ENCODE results near the gene GJA4.
"Not testable (repeated sequence)": the region's sequence is repeated elsewhere in the genome, so short reads cannot be mapped to it uniquely, and the experiment has no call there.

GJA4 gene

DNA sequence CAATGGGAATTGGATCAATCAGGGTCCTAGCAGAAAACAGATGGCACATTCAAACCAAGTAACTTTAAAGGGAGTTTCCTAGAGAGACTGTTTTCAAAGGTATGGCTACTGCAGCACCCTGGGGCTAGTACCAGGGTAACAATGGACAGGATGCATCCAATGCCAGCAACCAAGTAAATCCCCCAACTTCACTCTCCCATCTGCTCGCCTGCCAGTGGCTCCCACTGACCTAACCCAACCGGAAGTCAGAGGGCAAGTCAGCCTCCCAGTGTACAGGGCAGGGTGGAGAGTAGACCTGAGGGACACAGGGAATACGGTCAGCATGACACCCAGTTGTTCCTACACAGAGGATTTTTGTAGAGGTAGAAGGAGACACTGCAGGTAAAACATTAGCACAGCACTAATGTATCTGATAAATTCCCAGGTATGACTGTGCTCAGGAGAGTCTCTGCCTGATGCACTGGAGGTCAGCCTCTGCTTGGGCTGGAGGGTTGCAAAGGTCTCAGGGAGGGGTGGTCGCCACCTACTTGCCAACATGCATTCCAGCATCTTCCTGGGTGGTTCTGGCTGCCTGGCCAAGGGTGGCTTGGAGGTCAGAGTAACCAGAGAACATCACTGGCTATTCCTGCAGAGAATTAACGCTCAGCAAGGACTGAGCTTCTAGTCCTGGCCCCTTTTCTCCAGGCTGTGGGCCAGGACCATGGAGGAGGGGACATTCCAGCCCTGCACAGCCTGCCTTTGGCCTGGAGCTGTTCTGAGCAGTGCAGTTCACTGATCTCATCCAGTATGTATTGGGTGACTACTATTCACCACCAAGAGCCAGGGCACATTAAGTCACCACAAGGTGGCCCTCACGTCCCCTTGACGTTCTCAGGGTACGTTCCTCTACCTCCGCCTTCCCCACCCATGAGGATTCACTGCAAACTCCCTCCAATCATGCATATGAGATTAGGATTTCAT is 5.1 kb upstream of the GJA4 start:
- DNase-seq (ENCODE audit: low spot score): no peak

DNA sequence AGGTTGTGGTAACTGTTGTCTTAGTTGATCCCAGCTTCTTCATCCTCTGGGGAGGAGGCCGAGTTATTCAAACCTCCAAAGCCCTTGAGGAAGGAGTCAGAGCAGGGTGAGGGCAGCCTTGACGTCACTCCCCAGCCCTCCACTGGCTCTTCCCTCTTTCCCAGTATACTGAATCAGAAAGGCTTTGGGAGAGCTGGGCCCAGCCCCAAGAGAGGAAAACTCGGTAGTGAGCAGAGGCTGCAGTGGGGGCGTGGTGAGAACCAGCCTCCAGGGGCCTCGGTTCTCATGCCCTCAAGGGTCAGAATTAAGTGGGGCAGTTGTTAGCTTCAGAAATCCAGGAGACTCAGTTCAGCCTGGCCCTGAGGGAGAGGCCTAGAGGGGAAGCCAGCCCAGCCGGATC is 1.8 kb upstream of the GJA4 start:
- FAIRE-seq (no peak), DNase-seq (ENCODE audit: low spot score) (no peak)

More for the DNA sequence above, 5.1 kb upstream of the GJA4 start:
- FAIRE-seq: no peak

DNA sequence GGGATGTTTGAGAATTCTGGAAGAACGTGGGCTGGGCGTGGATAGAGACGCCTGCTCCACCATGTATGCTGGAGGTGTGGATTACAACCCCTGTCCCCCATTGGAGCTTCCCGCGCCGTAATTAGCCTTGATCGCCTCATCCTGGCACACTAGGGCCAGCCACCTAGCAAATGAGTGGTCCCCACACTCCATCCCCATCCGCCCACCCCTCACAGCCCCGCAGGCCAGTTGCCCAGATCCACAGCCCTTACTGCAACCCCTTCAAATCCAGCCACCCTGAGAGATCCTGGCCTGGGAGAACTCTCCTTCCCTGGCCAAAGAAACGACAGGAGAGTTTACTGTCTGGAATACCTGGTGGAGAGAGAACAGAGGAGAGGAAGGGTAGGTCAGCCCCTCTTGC is 375 bp upstream of the GJA4 start:
- DNase-seq (ENCODE audit: low spot score) (no peak), FAIRE-seq (no peak)

DNA sequence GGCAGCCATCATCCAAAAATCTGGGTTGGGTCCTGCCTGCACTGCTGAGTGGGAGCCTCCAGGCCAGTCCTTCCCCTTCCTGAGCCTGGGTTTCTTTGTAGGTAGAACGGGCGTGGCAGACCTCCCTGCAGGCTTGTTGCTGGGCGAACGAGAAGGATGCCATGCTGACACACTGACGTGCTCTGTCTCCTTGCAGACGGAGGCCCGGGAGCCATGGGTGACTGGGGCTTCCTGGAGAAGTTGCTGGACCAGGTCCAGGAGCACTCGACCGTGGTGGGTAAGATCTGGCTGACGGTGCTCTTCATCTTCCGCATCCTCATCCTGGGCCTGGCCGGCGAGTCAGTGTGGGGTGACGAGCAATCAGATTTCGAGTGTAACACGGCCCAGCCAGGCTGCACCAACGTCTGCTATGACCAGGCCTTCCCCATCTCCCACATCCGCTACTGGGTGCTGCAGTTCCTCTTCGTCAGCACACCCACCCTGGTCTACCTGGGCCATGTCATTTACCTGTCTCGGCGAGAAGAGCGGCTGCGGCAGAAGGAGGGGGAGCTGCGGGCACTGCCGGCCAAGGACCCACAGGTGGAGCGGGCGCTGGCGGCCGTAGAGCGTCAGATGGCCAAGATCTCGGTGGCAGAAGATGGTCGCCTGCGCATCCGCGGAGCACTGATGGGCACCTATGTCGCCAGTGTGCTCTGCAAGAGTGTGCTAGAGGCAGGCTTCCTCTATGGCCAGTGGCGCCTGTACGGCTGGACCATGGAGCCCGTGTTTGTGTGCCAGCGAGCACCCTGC is 1.4 kb downstream of the GJA4 start:
- DNase-seq (ENCODE audit: low spot score): peak; percentile 66
- peak; percentile 52 for FAIRE-seq

DNA sequence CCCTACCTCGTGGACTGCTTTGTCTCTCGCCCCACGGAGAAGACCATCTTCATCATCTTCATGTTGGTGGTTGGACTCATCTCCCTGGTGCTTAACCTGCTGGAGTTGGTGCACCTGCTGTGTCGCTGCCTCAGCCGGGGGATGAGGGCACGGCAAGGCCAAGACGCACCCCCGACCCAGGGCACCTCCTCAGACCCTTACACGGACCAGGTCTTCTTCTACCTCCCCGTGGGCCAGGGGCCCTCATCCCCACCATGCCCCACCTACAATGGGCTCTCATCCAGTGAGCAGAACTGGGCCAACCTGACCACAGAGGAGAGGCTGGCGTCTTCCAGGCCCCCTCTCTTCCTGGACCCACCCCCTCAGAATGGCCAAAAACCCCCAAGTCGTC is 2.0 kb downstream of the GJA4 start:
- FAIRE-seq: no peak
- no peak for DNase-seq (ENCODE audit: low spot score)

DNA sequence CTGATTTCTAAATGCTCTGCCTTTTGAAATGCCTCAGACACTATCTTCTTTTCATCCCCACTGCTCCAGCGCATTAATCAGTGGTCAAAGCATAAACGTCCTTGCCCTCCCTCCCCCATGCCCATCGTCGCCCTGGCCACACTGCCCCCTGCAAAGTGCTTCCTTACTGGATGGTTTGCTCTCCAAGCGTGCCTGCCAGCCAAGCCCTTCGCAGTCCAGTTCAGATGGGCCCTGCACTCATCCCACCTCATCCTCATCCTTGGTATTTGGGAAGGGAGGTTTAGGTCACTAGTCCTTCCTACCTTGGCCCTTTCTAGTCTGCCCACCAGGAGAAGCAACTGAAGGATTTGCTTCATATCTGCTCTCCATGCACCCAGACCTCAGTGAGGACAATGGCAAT is 3.1 kb downstream of the GJA4 start:
- DNase-seq (ENCODE audit: low spot score) (no peak), FAIRE-seq (no peak)

DNA sequence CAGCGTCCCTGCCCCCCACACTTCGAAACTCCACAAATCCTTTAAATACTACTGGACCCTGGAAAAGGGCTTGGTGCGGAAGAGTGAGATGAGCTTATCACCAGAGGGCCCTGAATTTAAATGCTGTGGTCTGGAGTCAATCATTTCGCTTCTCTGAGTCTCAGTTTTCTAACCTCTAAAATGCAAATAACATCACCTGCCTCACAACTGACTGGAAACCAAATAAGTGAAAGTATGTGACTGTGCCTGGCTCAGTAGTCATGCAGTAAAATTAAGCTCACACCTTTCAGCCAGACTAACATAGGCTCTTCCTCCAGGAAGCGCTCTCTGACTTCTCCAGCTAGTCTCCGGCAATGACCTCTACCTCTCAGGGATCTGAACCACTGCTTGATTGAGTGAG is 4.2 kb downstream of the GJA4 start:
- DNase-seq (ENCODE audit: low spot score) (no peak), FAIRE-seq (no peak)

DNA sequence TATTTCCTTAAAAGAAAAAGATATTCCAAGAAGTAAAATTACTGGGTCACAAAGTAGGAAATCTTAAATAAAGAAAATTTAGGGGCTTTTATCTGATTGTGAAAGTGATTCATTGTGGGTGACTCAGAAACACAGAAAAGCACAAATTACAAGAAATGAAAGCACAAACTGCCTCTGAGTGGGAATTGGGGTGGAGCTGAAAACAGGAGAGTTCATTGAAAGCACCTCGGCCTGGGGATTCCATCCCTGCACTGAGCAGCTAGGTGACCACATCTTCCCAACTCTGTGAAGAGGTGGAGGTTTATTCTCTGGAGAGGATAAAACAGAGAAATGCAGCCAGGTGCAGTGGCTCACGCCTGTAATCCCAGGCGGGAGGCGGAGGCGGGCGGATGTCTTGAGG is 7.4 kb downstream of the GJA4 start:
- no peak for FAIRE-seq
- DNase-seq (ENCODE audit: low spot score): no peak

DNA sequence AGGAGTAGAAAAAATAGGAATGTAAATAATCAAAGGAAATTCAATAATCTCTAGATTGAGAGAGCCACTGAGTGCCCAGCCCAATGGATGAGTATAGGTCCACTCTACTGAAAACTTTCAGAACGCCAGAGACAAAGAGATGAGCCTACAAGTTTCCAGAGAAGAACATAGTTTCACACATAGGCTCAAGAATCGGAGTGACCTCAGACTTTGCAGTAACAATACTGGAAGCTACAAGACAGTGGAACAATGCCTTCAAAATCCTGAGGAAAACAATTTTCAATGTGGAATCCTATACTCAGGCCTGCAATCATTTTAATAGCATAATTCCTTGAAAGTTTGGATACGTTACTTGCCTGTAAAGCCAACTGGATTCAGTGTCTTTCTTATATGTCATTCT is 11.0 kb downstream of the GJA4 start:
- DNase-seq (ENCODE audit: low spot score) (no peak), FAIRE-seq (no peak)

DNA sequence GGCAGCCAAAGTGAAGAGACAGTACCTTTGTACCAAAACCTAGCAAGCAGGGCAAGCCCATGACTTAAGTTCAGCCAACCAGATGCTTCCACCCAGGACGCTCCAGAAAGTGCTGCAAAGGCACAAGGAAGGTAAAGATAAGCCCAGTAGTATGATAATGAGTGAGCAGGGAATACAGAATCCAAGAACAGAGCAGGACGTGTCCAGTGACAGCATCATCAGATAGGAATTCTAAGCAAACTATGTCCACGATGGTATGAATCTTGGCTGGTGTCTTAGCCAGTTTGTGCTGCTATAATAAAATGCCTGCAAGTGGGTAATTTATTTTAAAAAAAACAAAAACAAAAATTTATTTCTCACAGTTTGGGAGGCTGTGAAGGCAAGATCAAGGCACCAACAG is 13.6 kb downstream of the GJA4 start:
- DNase-seq (ENCODE audit: low spot score) (no peak), FAIRE-seq (no peak)

DNA sequence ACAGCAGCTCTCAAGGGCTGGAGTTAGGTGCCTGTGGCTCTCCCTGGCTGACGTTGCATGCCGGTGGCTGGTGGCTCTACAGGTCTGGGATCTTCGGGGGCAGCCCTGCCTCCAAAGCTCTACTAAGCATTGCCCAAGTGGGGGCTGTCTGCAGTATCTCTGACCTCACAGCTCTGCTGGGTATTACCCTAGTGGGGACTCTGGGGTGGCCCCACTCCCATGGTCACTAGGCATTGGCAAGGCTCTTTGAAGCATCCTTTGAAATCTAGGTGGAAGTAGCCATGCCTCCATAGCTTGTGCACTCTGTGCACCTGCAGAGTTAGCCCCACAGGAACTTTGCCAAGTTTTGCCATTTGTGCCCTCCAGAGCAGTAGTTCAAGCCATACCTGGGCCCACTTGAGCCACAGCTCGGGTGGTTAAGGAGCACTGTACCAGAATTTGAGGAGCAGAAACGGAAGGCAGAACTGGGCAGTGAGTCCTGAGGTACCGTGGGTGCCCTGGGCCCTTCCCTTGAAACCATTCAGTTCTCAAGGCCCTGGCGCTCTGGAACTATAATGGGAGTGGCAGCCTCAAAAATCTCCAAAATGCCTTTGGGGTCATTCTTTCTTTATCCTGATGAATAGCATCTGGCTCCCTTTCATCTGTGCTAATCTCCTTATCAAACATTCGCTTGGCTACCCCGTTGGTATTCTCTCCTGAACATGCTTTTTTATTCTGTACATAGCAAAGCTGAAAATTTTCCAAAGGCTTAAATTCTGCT is 15.4 kb downstream of the GJA4 start:
- DNase-seq (ENCODE audit: low spot score): no peak
- no peak for FAIRE-seq

DNA sequence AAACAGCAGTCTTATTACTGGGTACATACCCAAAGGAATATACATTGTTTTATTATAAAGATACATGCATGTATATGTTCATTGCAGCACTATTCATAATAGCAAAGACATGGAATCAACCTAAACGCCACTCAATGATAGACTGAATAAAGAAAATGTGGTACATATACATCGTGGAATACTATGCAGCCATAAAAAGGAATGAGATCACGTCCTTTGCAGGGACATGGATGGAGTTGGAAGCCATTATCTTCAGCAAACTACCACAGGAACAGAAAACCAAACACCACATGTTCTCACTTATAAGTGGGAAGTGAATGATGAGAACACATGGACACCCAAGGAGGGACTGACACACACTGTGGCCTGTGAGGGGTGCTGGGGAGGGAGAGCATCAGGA is 18.0 kb downstream of the GJA4 start:
- not testable (repeated sequence) for DNase-seq (ENCODE audit: low spot score); FAIRE-seq

DNA sequence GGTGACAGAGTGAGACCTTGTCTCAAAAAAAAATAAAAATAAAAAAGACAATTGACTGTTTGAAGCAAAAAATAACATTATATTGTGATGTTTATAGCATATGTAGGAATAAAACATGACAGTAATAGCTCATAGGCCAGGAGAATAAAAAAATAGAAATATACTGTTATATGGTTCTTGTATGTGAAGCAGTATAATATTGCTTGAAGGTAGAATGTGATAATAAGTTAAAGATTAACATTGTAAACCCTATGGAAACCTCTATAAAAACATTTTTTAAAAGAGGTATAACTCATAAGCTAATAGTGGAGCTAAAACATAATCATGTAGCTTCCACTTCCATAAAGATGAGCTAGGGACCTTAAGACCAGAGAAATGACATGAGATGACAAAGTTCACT is 23.5 kb downstream of the GJA4 start:
- no peak for DNase-seq (ENCODE audit: low spot score)
- no peak for FAIRE-seq

DNA sequence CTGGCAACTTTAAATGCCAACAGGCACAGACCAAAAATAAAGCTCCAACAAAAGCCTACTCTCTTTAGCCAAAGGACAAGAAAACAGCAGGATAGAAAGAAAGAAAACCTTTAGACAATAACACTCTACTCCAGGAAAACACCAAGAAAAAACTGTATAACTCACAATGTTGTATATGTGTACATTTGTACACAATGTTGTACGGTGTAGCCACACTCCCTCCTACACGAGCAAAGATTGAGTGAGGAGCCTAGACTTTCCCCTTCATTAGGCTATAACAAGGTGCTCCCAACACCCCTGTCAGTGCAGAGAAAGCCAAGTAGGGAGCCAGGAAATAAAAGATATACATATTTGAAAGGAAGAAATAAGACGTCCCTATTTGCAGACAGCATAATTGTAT is 24.0 kb downstream of the GJA4 start:
- FAIRE-seq (no peak), DNase-seq (ENCODE audit: low spot score) (no peak)

DNA sequence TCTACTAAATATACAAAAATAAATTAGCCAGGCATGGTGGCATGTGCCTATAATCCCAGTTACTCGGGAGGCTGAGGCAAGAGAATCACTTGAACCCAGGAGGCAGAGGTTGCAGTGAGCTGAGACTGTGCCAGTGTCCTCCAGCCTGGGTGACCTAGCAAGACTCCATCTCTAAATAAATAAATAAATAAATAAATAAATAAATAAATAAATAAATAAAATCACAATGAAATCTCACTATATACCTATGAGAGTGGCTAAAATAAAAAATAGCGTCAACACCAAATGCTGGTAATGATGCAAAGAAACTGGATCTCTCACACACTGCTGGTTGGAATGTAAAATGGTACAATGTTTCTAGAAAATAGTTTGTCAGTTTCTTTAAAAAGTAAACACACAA is 26.1 kb downstream of the GJA4 start:
- not testable (repeated sequence) for FAIRE-seq; DNase-seq (ENCODE audit: low spot score)

DNA sequence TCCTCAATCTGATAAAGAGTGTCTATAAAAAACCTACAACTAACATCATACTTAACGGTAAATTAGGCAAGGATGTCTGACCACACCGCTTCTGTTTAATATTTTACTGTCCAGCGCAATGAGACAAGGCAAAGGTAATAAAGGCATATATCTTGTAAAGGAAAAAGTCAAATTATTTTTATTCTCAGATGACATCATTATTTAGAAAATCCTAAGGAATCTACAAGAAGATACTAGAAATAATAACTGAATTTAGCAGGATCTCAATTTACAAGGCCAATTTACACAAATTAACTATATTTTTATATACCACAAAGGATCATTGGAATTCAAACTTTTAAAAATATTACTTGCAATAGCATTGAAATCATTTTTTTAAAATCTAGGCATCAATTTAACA is 29.4 kb downstream of the GJA4 start:
- DNase-seq (ENCODE audit: low spot score) (no peak), FAIRE-seq (no peak)

DNA sequence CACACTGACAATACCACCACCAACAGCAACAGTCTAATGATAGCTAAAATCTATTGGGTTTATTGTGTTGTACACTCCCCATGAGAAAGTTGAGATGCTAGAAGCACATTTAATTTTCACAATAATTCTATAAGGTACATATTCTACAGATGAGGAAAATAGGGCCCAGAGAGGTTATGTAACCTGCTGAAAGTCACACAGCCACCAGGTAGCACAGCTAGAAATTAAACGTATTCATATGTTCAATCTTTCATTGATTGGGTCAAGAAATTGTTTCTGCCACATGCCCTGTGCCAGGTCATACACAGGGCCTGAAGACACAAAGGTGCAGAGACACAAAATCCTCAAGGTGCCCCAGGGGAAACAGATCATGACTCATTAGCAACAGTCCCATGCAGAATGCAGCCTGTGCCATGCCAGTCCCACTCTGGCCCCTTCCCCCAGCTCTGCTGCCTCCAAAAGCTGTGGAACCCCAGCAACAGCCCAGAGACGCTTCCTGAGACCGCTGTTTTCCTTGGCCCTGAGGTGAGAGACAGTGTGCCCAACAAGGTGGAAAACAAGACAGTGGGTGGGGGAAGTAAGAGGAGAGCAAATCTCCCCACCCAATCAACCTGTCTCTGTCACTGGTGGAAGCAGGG is 32.1 kb downstream of the GJA4 start:
- FAIRE-seq: no peak
- DNase-seq (ENCODE audit: low spot score): no peak

DNA sequence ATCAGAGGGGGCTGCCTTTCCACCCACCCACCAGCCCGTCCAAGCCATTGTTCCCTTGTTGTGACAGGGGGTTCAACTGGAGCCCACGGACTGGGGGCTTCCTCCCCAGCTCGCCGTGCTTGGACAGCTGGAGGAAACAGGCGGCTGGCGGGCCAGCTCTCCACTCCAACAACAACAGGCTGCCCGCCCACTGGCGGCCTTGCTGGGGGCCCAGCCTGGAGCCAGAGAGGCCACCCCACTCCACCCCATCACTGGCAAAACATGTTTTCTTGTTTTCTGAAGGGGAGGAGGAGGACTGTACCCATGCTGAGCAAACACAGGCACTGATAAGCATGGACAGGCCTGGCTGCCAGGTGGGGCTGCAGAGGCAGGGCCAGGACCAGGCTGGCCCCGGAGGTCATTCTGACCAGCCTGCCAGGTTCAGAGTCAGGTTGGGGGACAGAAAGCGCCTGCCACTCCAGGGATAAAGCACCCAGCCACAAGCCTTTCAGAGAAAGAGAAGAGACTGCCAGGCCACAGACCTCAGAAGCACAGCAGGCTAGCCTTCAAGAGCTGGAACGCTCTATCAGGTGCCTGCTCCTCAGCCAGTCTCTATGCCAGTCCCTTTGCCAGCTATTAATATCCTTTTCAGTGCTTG is 32.8 kb downstream of the GJA4 start:
- DNase-seq (ENCODE audit: low spot score): no peak

DNA sequence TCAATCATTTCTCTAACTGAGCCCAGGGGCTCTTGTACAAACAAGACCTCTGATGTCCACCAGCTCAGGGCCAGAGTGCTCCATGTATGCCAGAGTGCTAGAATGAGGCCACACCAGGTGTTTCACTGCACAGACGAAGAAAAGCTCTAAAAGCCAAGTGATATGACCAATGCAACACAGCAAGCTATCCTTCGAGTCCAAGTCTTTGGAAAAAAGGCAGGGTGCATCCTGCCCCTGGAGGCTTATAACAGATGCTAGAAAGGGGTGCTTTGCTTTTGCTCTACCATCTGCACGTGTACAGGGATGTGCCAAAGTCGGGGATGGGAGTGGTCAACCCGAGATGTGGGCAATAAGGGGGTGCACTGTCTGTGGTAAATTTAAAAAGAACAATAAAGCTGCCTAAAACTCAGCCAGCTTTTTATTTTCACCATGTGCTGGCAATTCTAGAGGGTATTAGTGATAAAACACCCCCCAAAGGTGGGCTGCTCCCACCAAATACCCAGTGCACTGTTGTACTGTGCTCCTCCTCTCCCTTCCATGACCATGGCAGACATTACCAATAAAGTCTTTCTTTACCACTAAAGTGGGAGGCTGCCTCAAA is 34.6 kb downstream of the GJA4 start:
- FAIRE-seq (no peak), DNase-seq (ENCODE audit: low spot score) (no peak)

More for the DNA sequence above, 32.8 kb downstream of the GJA4 start:
- FAIRE-seq: no peak

DNA sequence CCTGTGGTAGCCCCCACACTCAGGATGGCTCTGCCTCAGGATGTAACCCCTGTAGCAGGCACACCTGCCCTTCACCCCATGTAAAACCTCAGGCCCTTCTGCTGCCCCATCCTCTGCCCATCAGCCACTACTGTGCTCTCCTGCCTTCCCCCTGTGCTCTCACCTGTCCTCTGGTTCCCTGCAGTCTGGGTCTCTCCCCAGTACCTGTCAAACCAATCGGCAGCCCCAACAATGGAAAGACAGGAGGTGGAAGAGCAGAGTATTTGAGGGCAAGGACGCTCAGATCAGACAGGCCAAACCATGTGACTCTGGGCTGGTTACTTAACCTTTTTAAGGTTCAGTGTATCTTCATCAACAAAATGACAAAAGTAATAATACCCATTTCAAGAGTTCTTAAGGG is 35.8 kb downstream of the GJA4 start:
- no peak for DNase-seq (ENCODE audit: low spot score)
- FAIRE-seq: no peak

All from RCC 7860 (cell line).